ENCODE data around the gene TMEM132D. TPM values are rescaled to one million over a fixed set of nuclear protein-coding genes. Genes with fewer than 3 reads are reported as not detected.

Gene TMEM132D
- total RNA-seq, 1 donor from 2014 or later = 0.19 TPM

- peaks cover 17% of the 10 kb centered on the region for H3K9me3 Mint-ChIP-seq
- TF ChIP-seq CTCF (conservative IDR thresholded peaks at IDR 0.05) = no peak
- no peak overlapping the region for H3K27ac Mint-ChIP-seq (ENCODE audit: unreplicated experiment)
- H3K27me3 Mint-ChIP-seq (ENCODE audit: low read depth) = peaks cover 18% of the 10 kb centered on the region
- no peaks in the 10 kb centered on the region for H3K36me3 Mint-ChIP-seq (ENCODE audit: low read depth)
- H3K4me3 Mint-ChIP-seq = no peak overlapping the region
- no peak for DNase-seq (ENCODE audit: low read depth, low spot score)
- peaks cover 3% of the 10 kb centered on the region for H3K4me1 Mint-ChIP-seq
Observed at GRCh38 chr12:129161511-129161910, 742.3 kb downstream of the TMEM132D start.

DNA sequence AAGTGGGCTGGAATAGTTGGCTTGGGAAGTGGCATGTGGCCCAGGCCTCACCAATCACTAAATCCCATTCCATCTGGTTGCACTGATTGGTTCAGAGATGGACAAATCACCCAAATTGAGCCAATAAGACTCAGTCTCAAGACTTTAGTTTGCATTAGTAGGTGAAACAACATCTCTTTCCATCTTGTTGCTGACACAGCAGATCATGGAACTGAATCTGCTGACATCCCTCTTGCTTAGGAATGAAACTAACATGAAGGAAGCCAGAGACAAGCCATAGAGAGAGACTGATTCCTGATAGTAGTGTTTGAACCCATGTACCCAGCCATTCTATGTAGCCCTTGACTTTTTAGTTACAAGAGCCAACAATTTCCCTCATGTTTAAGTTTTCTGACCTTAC lies 743.5 kb downstream of the TMEM132D start:
- no peaks in the 10 kb centered on the region for H3K4me1 Mint-ChIP-seq

DNA sequence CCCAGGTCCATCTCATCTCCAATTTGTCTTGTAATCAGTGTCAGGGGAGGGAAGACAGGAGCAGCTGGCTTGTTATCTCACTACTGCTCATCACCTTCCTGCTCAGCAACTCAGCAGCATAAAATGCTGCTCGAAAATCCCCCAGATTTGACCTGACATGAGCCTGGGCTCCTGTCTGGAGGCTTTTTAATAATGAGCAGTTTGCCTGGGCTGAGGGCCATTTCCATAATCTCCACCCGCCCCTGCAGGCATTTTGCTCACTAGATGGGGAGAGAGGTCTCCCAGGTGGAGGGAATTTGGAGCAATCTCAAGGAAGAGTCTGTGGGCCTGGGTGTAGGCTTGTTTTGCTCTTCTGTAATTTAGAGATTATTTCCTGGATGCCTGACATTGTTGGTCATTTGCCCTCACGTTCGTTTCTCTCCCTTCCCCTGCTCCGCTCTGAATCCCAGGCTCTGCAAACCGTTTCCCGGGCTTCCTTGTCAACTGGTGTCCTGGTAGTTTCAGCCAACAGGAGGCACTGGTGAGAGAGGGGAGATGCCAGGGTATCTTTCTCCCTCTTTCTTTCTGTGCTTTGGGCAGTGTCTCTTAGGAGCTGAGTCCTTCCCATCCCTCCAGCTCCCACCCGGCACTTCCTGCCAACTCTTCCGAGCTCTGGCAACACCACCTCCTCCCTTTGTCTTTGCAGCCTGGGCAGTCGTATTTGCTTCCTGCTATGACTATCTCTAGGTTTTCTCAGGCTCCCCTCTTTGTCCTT lies 751.3 kb downstream of the TMEM132D start:
- Mint-ChIP-seq H3K27me3 (ENCODE audit: low read depth) (peaks cover 28% of the 10 kb centered on the region), H3K4me1 (peaks cover 12% of the 10 kb centered on the region), H3K4me3 (no peak overlapping the region), H3K27ac (ENCODE audit: unreplicated experiment) (peak overlapping the region; percentile 40), H3K36me3 (ENCODE audit: low read depth) (no peaks in the 10 kb centered on the region), H3K9me3 (no peaks in the 10 kb centered on the region)
- DNase-seq (ENCODE audit: low read depth, low spot score) = no peak
- TF ChIP-seq CTCF (conservative IDR thresholded peaks at IDR 0.05) = no peak

More for the DNA sequence above, 743.5 kb downstream of the TMEM132D start:
- Mint-ChIP-seq H3K27ac (ENCODE audit: unreplicated experiment) (no peak overlapping the region), H3K27me3 (ENCODE audit: low read depth) (peaks cover 18% of the 10 kb centered on the region), H3K36me3 (ENCODE audit: low read depth) (no peaks in the 10 kb centered on the region), H3K9me3 (peaks cover 17% of the 10 kb centered on the region), H3K4me3 (no peak overlapping the region)
- no peak for TF ChIP-seq CTCF (conservative IDR thresholded peaks at IDR 0.05)
- no peak for DNase-seq (ENCODE audit: low read depth, low spot score)

GRCh38 chr12:129150721-129151120 lies 753.1 kb downstream of the TMEM132D start:
- H3K9me3 Mint-ChIP-seq = no peaks in the 10 kb centered on the region
- no peaks in the 10 kb centered on the region for H3K36me3 Mint-ChIP-seq (ENCODE audit: low read depth)
- no peak for DNase-seq (ENCODE audit: low read depth, low spot score)
- H3K27ac Mint-ChIP-seq (ENCODE audit: unreplicated experiment) = no peak overlapping the region
- no peak overlapping the region for H3K4me3 Mint-ChIP-seq
- TF ChIP-seq CTCF (conservative IDR thresholded peaks at IDR 0.05) = no peak
- H3K4me1 Mint-ChIP-seq = peaks cover 12% of the 10 kb centered on the region
- H3K27me3 Mint-ChIP-seq (ENCODE audit: low read depth) = peaks cover 32% of the 10 kb centered on the region

GRCh38 chr12:129145381-129145780 lies 758.4 kb downstream of the TMEM132D start:
- Mint-ChIP-seq H3K27me3 (ENCODE audit: low read depth) (peaks cover 30% of the 10 kb centered on the region), H3K27ac (ENCODE audit: unreplicated experiment) (no peak overlapping the region), H3K4me3 (no peak overlapping the region), H3K9me3 (no peaks in the 10 kb centered on the region), H3K36me3 (ENCODE audit: low read depth) (no peaks in the 10 kb centered on the region), H3K4me1 (peaks cover 12% of the 10 kb centered on the region)
- TF ChIP-seq CTCF (conservative IDR thresholded peaks at IDR 0.05) = no peak
- DNase-seq (ENCODE audit: low read depth, low spot score) = no peak

All from neural crest cell (in vitro differentiated cells).